Common myeloid progenitor, CD34-positive (primary cell): ENCODE measurements around the gene CCZ1B.
"Not testable (repeated sequence)": the region's sequence is repeated elsewhere in the genome, so short reads cannot be mapped to it uniquely, and the experiment has no call there.

Source experiments
- CTCF ChIA-PET: fragments of 350-600 bp; sonication (Branson Sonifier 250); formaldehyde crosslinking; loops from one replicate; lab custom pipeline; 2021; ENCODE audit warnings: antibody characterized with exemption; lab: Charles Lee
- POLR2A ChIA-PET: fragments of 350-600 bp; sonication (Branson Sonifier 250); formaldehyde crosslinking; loops from one replicate; lab custom pipeline; 2021; ENCODE audit warnings: antibody characterized with exemption; lab: Charles Lee
- DNase-seq, 3 donors: peaks; one replicate each; pipeline versions ENCODE4 v3.0.0 to v3.0.0-alpha.2; 2013
- H3K27ac ChIP-seq, 2 experiments: 1 replicate in 1 of 2; 2 replicates in 1 of 2; pipeline ENCODE4 v1.7.0; 2013; ENCODE audit warnings: inconsistent platforms in 2 of 2, low read length in 2 of 2, mild to moderate bottlenecking in 2 of 2, low read depth in 1 of 2, moderate library complexity in 1 of 2; ENCODE audit not compliant: severe bottlenecking in 2 of 2, insufficient read depth in 1 of 2, poor library complexity in 1 of 2
- H3K27me3 ChIP-seq, 5 experiments: replicated peaks in 2 of 5; 1 replicate in 3 of 5; 2 replicates in 2 of 5; pipeline versions ENCODE4 v1.6.1 to v1.7.0; 2013; ENCODE audit warnings: low read length in 4 of 5, mild to moderate bottlenecking in 2 of 5, moderate library complexity in 2 of 5, inconsistent platforms in 1 of 5; ENCODE audit not compliant: insufficient read depth in 5 of 5, control insufficient read depth in 4 of 5
- H3K36me3 ChIP-seq, 4 experiments: 1 replicate in 2 of 4; 2 replicates in 2 of 4; pipeline versions ENCODE4 v1.6.1 to v1.7.0; 2013; ENCODE audit warnings: low read length in 3 of 4, control low read depth in 1 of 4, mild to moderate bottlenecking in 1 of 4; ENCODE audit not compliant: control insufficient read depth in 4 of 4, insufficient read depth in 4 of 4
- H3K4me1 ChIP-seq, 4 experiments: 1 replicate in 3 of 4; 2 replicates in 1 of 4; pipeline versions ENCODE4 v1.6.1 to v1.7.1; 2013; ENCODE audit warnings: low read length in 3 of 4, mild to moderate bottlenecking in 3 of 4, control low read depth in 1 of 4, inconsistent platforms in 1 of 4, moderate library complexity in 1 of 4; ENCODE audit not compliant: control insufficient read depth in 4 of 4, insufficient read depth in 4 of 4; ENCODE audit errors: control extremely low read depth in 1 of 4
- H3K4me3 ChIP-seq, 7 experiments: 1 replicate in 4 of 7; 2 replicates in 3 of 7; pipeline versions ENCODE4 v1.5.1 to v1.7.0; 2013; ENCODE audit warnings: mild to moderate bottlenecking in 7 of 7, low read length in 6 of 7, moderate library complexity in 6 of 7, inconsistent platforms in 2 of 7, low read depth in 2 of 7, control low read depth in 1 of 7; ENCODE audit not compliant: insufficient read depth in 4 of 7, control insufficient read depth in 1 of 7; ENCODE audit errors: extremely low read depth in 1 of 7
- H3K9me3 ChIP-seq, 5 experiments: 1 replicate in 4 of 5; 2 replicates in 1 of 5; pipeline versions ENCODE4 v1.6.1 to v1.7.1; 2013; ENCODE audit warnings: low read length in 4 of 5, mild to moderate bottlenecking in 2 of 5, inconsistent platforms in 1 of 5, low read depth in 1 of 5, moderate library complexity in 1 of 5; ENCODE audit not compliant: control insufficient read depth in 4 of 5, insufficient read depth in 2 of 5; ENCODE audit errors: control extremely low read depth in 1 of 5
- WGBS: methylation state at CpG from one replicate; pipeline ENCODE4 v1.1.5; 2013; ENCODE audit not compliant: insufficient coverage; 5-methylcytosine and 5-hydroxymethylcytosine counted together

Gene CCZ1B

GRCh38 chr7:6792113-6792872 is 33.8 kb downstream of the CCZ1B start:
- CTCF ChIA-PET, H3K4me3 ChIP-seq, DNase-seq, H3K9me3 ChIP-seq, H3K36me3 ChIP-seq, H3K27me3 ChIP-seq, H3K4me1 ChIP-seq, POLR2A ChIA-PET, H3K27ac ChIP-seq: not testable (repeated sequence)
- no CpG with 5 or more reads among the region's 15 CpGs for WGBS

GRCh38 chr7:6789353-6789752 is 36.7 kb downstream of the CCZ1B start:
- whole genome bisulfite sequencing, result no CpG with 5 or more reads among the region's 13 CpGs
- CTCF ChIA-PET, H3K36me3 ChIP-seq, POLR2A ChIA-PET, DNase-seq, H3K27me3 ChIP-seq, H3K27ac ChIP-seq, H3K4me1 ChIP-seq, H3K4me3 ChIP-seq, H3K9me3 ChIP-seq: not testable (repeated sequence)

GRCh38 chr7:6781581-6781980 is 44.5 kb downstream of the CCZ1B start:
- WGBS, result no CpG with 5 or more reads among the region's 6 CpGs
- H3K27me3 ChIP-seq, H3K9me3 ChIP-seq, DNase-seq, POLR2A ChIA-PET, H3K4me1 ChIP-seq, H3K36me3 ChIP-seq, CTCF ChIA-PET, H3K4me3 ChIP-seq, H3K27ac ChIP-seq: not testable (repeated sequence)

- DNase-seq, H3K9me3 ChIP-seq, H3K4me3 ChIP-seq, H3K27me3 ChIP-seq, POLR2A ChIA-PET, H3K27ac ChIP-seq, CTCF ChIA-PET, H3K36me3 ChIP-seq, H3K4me1 ChIP-seq: not testable (repeated sequence)
- WGBS, result no CpG with 5 or more reads among the region's 12 CpGs
These were observed 64.9 kb downstream of the CCZ1B start for GRCh38 chr7:6761186-6761585.

DNA sequence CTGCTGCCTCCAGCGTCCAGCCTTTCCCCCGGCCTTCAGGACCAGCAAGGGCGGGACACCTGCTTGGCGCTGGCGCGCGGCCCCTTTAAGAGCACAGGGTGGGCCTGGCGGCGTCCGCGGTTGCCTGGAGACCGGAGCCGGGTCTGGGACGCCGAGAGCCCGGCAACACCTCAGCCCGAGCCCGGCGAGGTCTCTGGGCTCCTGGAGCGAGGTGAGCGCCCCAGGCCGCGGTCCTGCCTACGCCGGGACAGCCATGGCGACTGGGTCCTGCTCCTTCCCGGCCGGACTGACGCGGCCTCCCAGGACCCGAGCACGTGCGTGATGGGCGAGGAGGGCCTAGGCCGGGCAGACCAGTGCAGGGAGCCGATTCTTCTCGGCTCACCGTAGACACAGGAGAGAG is 72.1 kb downstream of the CCZ1B start, which contains the start of gene RSPH10B2:
TSS of gene RSPH10B2 (plus strand) at position 140 of the 400 bp plus-strand sequence. CDS start 3,575 bp downstream, outside the sequence.
- H3K27ac ChIP-seq, H3K36me3 ChIP-seq, H3K9me3 ChIP-seq, H3K27me3 ChIP-seq, POLR2A ChIA-PET, DNase-seq, H3K4me1 ChIP-seq, CTCF ChIA-PET: not testable (repeated sequence)
- H3K4me3 ChIP-seq, result peak within 1 kb of the TSS in 1 of 7 experiments; percentile 10
- WGBS, result no CpG with 5 or more reads among the region's 38 CpGs

GRCh38 chr7:6750173-6750572 is 75.9 kb downstream of the CCZ1B start:
- H3K4me3 ChIP-seq, DNase-seq, H3K27ac ChIP-seq, H3K36me3 ChIP-seq, POLR2A ChIA-PET, H3K27me3 ChIP-seq, H3K9me3 ChIP-seq, H3K4me1 ChIP-seq, CTCF ChIA-PET: not testable (repeated sequence)
- WGBS, result no CpG with 5 or more reads among the region's 6 CpGs

DNA sequence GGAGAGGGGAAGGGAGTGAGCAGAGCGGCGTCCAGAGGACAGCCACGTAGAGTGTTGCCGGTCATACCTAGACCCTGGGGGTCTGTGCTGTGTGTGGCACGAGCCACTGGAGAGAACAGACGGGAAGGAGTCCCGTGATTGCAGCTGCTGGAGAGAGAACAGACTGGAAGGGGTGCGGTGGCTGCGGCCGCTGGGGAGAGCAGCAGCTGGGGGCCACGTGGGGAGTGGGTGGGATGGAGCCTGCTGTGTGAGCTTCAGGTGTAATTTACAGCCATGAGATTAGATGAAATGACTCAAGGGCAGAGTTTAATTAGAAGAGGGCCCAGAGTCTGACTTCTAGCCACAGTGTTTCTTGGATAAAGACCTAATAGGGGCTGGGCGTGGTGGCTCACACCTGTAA is 76.7 kb downstream of the CCZ1B start:
- H3K27ac ChIP-seq, H3K4me1 ChIP-seq, DNase-seq, H3K9me3 ChIP-seq, POLR2A ChIA-PET, H3K36me3 ChIP-seq, H3K4me3 ChIP-seq, CTCF ChIA-PET, H3K27me3 ChIP-seq: not testable (repeated sequence)
- no CpG with 5 or more reads among the region's 12 CpGs for WGBS
